Spleen (tissue), 11 donors: ENCODE measurements around the gene ABCA6. TPM values are rescaled to one million over a fixed set of nuclear protein-coding genes. Genes with fewer than 3 reads are reported as not detected.
"Not testable (repeated sequence)": the region's sequence is repeated elsewhere in the genome, so short reads cannot be mapped to it uniquely, and the experiment has no call there.

Experiments used
- DNase-seq: peaks from one replicate; pipeline ENCODE4 v3.0.0-alpha.2; 2020
- H3K27ac ChIP-seq, 8 donors: fragments of 200-600 bp; sonication (generic) in 7 of 8; 1 replicate in 4 of 8; 2 replicates in 4 of 8; pipeline versions ENCODE4 v1.5.0 to v1.8.0; 2016 to 2021; ENCODE audit warnings: inconsistent platforms in 4 of 8, mild to moderate bottlenecking in 4 of 8, moderate library complexity in 1 of 8
- H3K27me3 ChIP-seq, 7 donors: fragments of 200-600 bp; sonication (generic) in 6 of 7; replicated peaks in 1 of 7; 1 replicate in 4 of 7; 2 replicates in 3 of 7; pipeline versions ENCODE4 v1.5.0 to v1.8.0; 2016 to 2021; ENCODE audit warnings: inconsistent platforms in 3 of 7, mild to moderate bottlenecking in 1 of 7
- H3K36me3 ChIP-seq, 6 donors: fragments of 200-600 bp; sonication (generic) in 5 of 6; 1 replicate in 4 of 6; 2 replicates in 2 of 6; pipeline versions ENCODE4 v1.5.0 to v1.8.0; 2016 to 2021; ENCODE audit warnings: inconsistent platforms in 2 of 6
- H3K4me1 ChIP-seq, 6 donors: fragments of 200-600 bp; sonication (generic) in 5 of 6; 1 replicate in 3 of 6; 2 replicates in 3 of 6; pipeline versions ENCODE4 v1.5.0 to v1.8.0; 2016 to 2021; ENCODE audit warnings: inconsistent platforms in 3 of 6
- H3K4me3 ChIP-seq, 8 donors: fragments of 200-600 bp; sonication (generic) in 7 of 8; 1 replicate in 4 of 8; 2 replicates in 4 of 8; pipeline versions ENCODE4 v1.5.0 to v1.8.0; 2016 to 2021; ENCODE audit warnings: inconsistent platforms in 4 of 8, mild to moderate bottlenecking in 4 of 8, moderate library complexity in 2 of 8
- H3K9me3 ChIP-seq, 8 donors: fragments of 200-600 bp; sonication (generic) in 7 of 8; 1 replicate in 4 of 8; 2 replicates in 4 of 8; pipeline versions ENCODE4 v1.5.0 to v1.8.0; 2016 to 2021; ENCODE audit warnings: inconsistent platforms in 4 of 8
- CTCF ChIP-seq, 11 experiments: fragments of 200-600 bp in 7 of 11; fragments of 450-650 bp in 4 of 11; sonication (generic) in 4 of 11; IDR thresholded peaks in 8 of 11; conservative IDR thresholded peaks in 3 of 11; 1 replicate in 7 of 11; 2 replicates in 4 of 11; pipeline versions ENCODE4 v1.4.0 to v1.8.0; 2016 to 2021; ENCODE audit warnings: antibody characterized with exemption in 11 of 11, inconsistent platforms in 4 of 11, mild to moderate bottlenecking in 1 of 11
- POLR2A ChIP-seq, 3 donors: fragments of 450-650 bp; IDR thresholded peaks; one replicate each; pipeline ENCODE4 v1.5.1; 2017; ENCODE audit warnings: antibody characterized with exemption in 3 of 3, mild to moderate bottlenecking in 1 of 3
- POLR2AphosphoS5 ChIP-seq, 3 donors: sonication (generic); formaldehyde crosslinking; IDR thresholded peaks; one replicate each; pipeline ENCODE4 v1.5.1; 2017; ENCODE audit warnings: antibody characterized with exemption in 3 of 3
- WGBS, 5 donors: extraction: QIAGEN DNeasy Blood & Tissue Kit in 3 of 5; methylation state at CpG; one replicate each; pipeline versions ENCODE4 v1.1.5 to v1.1.7; 2013 to 2018; 5-methylcytosine and 5-hydroxymethylcytosine counted together
- intact Hi-C: fragments of 100-400 bp; cut with DNase I; formaldehyde crosslinking; loops from one replicate; pipeline ENCODE4 v1.15.0; 2023; ENCODE audit warnings: low total_unique reads
- polyA plus RNA-seq, 3 donors: library from polyadenylated mRNA; stranded (reverse); fragments of 200-250 nt; gene quantifications; one replicate each; pipeline ENCODE4 v1.2.1, GENCODE V29; 2013
- total RNA-seq, 7 donors: library from RNA; depleted of rRNA in 3 of 7; stranded (reverse); fragments of >200 nt in 3 of 7; fragmentation: NEBNext Ultra II Directional in 4 of 7; extraction: Animal tissue kit (Norgen Biotek cat#: 25700) in 4 of 7; gene quantifications; one replicate each; pipeline versions ENCODE4 v1.1.0 to v1.2.1, GENCODE V29; 2016 to 2021
- donor health status: healthy with polysubstance abuse.
- donor health status: DM: no; HTN: no; CAD: no; lungs with moderate emphysema.
- donor health status: DM: no; HTN: no; CAD: no.
- donor health status: Bipolar disorder and iron deficiency.
- donor health status: healthy.
- donor health status: DM: no; HTN: no; CAD: no.
- donor health status: DM: yes; HTN: yes; CAD: no.

ABCA6 gene
- total and polyA plus RNA-seq, 10 donors = 2.3 to 23.2 (median 9.6) TPM

- Histone ChIP-seq H3K27me3 (no peaks in the 10 kb centered on the region), H3K27ac (no peak overlapping the region), H3K4me1 (peaks cover 0 to 10% (median 3%) of the 10 kb centered on the region in 6 donors), H3K9me3 (no peaks in the 10 kb centered on the region), H3K4me3 (no peak overlapping the region), H3K36me3 (no peaks in the 10 kb centered on the region)
- TF ChIP-seq POLR2A (IDR thresholded peaks at IDR 0.05) = no peak
- intact Hi-C loops = no loop called here
- DNase-seq = no peak
- WGBS, 5 donors = 58 to 97% (median 71%) methylated on average over 2 of the region's 2 CpGs
Measured at GRCh38 chr17:69173118-69173517, 31.4 kb upstream of the ABCA6 start.

DNA sequence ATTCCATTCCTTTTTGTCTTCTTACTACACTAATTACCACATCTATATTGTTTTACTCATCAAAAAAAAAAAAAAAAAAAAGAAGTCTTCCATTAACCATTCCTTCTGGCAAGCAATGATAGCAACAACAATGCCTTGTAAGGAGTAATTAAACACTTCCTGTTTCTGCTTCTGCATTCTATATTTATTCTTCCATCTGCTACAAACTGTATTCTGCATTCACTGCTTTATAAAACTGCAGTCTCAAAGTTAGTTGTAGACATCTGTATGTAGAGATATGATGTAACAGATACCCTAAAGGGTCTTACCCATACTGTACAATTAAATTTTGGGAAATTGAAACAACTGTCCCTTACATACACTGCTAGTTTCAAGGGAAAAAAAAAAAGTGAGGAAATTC lies 28.7 kb upstream of the ABCA6 start:
- H3K4me3 ChIP-seq = no peak overlapping the region
- H3K4me1 ChIP-seq = peaks cover 0 to 10% (median 3%) of the 10 kb centered on the region in 6 donors
- DNase-seq = no peak
- no peak overlapping the region for H3K27ac ChIP-seq
- intact Hi-C loops = no loop called here
- H3K27me3 ChIP-seq = no peaks in the 10 kb centered on the region
- no peaks in the 10 kb centered on the region for H3K9me3 ChIP-seq
- TF ChIP-seq CTCF (IDR thresholded peaks at IDR 0.05 in 8 of 11, conservative IDR thresholded peaks at IDR 0.05 in 3 of 11) (no peak), POLR2A (IDR thresholded peaks at IDR 0.05) (no peak), POLR2AphosphoS5 (IDR thresholded peaks at IDR 0.05) (no peak)
- no peaks in the 10 kb centered on the region for H3K36me3 ChIP-seq

DNA sequence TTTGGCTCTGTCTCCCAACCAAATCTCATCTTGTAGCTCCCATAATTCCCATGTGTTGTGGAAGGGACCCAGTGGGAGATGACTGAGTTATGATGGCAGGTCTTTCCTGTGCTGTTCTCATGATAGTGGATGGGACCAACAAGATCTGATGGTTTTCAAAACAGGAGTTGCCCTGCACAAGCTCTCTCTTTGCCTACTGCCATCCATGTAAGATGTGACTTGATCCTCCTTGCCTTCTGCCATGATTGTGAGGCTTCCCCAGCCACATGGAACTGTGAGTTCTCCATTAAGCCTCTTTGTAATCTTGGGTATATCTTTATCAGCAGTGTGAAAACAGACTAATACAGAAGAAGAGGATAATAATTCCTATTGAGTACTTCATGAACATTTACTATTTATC lies 26.9 kb upstream of the ABCA6 start:
- H3K4me3 ChIP-seq, H3K36me3 ChIP-seq, intact Hi-C loops, H3K9me3 ChIP-seq, H3K27ac ChIP-seq, DNase-seq, H3K27me3 ChIP-seq: not testable (repeated sequence)
- H3K4me1 ChIP-seq = peaks cover 0 to 10% (median 3%) of the 10 kb centered on the region in 6 donors

- no peak overlapping the region for H3K4me3 ChIP-seq
- H3K9me3 ChIP-seq = no peaks in the 10 kb centered on the region
- intact Hi-C loops = no loop called here
- H3K27ac ChIP-seq = no peak overlapping the region
- DNase-seq = no peak
- H3K4me1 ChIP-seq = peaks cover 0 to 10% (median 3%) of the 10 kb centered on the region in 6 donors
- no peak for TF ChIP-seq POLR2AphosphoS5 (IDR thresholded peaks at IDR 0.05)
- no peak for TF ChIP-seq POLR2A (IDR thresholded peaks at IDR 0.05)
- no peak for TF ChIP-seq CTCF (IDR thresholded peaks at IDR 0.05 in 8 of 11, conservative IDR thresholded peaks at IDR 0.05 in 3 of 11)
- H3K36me3 ChIP-seq = no peaks in the 10 kb centered on the region
- no peaks in the 10 kb centered on the region for H3K27me3 ChIP-seq
- 82 to 95% (median 91%) methylated on average over 2 of the region's 2 CpGs for WGBS, 5 donors
Measured at GRCh38 chr17:69166957-69167356, 25.3 kb upstream of the ABCA6 start.

DNA sequence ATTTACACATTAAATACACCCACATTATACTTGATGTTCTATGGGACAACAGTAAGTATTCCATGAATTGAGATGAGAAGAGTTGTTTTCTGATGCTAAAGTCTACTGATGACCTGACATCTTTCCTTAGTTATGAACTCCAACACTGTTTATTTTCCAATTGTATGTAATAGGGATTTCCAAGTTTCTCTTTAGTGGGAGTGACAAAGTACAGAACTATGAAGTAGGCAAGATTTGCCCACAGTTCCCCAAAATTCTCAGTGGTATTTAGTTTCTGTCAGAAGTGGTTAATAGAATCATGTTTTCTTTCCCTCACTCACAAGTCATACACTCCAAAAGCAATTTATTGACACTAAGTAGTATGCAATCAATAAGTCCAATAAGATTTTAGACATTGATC lies 22.5 kb upstream of the ABCA6 start:
- Histone ChIP-seq H3K9me3 (no peaks in the 10 kb centered on the region), H3K36me3 (no peaks in the 10 kb centered on the region), H3K4me1 (no peaks in the 10 kb centered on the region), H3K27ac (no peak overlapping the region), H3K4me3 (no peak overlapping the region), H3K27me3 (no peaks in the 10 kb centered on the region)
- intact Hi-C loops = no loop called here
- no peak for TF ChIP-seq POLR2A (IDR thresholded peaks at IDR 0.05)
- no peak for TF ChIP-seq POLR2AphosphoS5 (IDR thresholded peaks at IDR 0.05)
- TF ChIP-seq CTCF (IDR thresholded peaks at IDR 0.05 in 8 of 11, conservative IDR thresholded peaks at IDR 0.05 in 3 of 11) = no peak
- no peak for DNase-seq
